IPS-20b (cell line): ENCODE measurements around the gene MVD.
"Not testable (repeated sequence)": the region's sequence is repeated elsewhere in the genome, so short reads cannot be mapped to it uniquely, and the experiment has no call there.

Source experiments
- H3K27ac ChIP-seq: one replicate; pipeline ENCODE4 v1.5.1; 2013; ENCODE audit warnings: low read length
- H3K27me3 ChIP-seq: 2 replicates; pipeline ENCODE4 v1.6.1; 2013; ENCODE audit warnings: mild to moderate bottlenecking, low read length, inconsistent platforms; ENCODE audit not compliant: insufficient read depth
- H3K36me3 ChIP-seq: 2 replicates; pipeline ENCODE4 v1.6.1; 2013; ENCODE audit warnings: low read depth, mild to moderate bottlenecking, inconsistent platforms, low read length, moderate library complexity; ENCODE audit not compliant: insufficient read depth
- H3K4me1 ChIP-seq: 2 replicates; pipeline ENCODE4 v1.6.1; 2013; ENCODE audit warnings: mild to moderate bottlenecking, control low read depth, inconsistent platforms, low read length, moderate library complexity; ENCODE audit not compliant: insufficient read depth
- H3K4me3 ChIP-seq: 2 replicates; pipeline ENCODE4 v1.5.1; 2013; ENCODE audit warnings: mild to moderate bottlenecking, low read length, inconsistent platforms
- H3K9ac ChIP-seq: 2 replicates; pipeline ENCODE4 v1.6.1; 2013; ENCODE audit warnings: low read depth, mild to moderate bottlenecking, inconsistent platforms, low read length, moderate library complexity
- H3K9me3 ChIP-seq: 2 replicates; pipeline ENCODE4 v1.6.1; 2013; ENCODE audit warnings: mild to moderate bottlenecking, low read depth, low read length, inconsistent platforms; ENCODE audit not compliant: insufficient read depth

The MVD gene

DNA sequence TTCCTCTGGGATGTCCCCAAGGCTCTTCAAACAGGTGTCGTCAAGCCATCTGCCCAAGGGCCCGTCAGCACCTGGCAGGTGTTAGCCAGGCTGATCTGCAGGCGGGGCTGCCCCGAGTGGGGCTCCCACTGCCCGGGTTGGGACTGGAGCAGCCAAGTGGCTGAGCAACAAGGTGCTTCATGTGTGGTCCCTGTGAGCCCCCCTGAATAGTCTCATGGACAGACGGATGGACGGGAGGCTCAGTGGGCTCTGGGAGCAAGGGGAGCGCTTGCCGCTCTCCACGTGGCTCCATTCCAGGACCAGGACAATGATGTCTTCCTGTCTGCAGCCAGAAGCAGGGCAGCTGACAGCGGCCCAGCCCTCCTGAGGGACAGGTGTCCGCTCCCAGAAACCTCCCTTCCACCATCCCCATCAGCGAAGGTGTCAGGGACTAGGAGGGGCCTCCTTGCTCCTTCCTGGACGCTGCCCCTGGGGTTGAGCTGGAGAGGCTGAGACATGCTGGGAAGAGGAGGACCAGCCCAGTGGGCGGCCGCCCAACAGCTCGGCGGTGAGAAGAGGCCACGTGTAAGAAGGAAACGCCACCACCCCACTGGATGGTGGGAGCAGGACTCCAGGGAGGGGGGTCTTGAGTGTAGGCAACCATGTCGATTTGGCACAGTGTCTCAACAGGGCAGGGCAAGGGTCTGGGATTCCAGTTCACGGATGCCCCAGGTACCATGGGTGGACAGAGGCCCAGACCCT is 13.8 kb upstream of the MVD start:
- Histone ChIP-seq H3K9me3 (no peaks in the 10 kb centered on the region), H3K36me3 (no peaks in the 10 kb centered on the region), H3K4me1 (peaks cover 2% of the 10 kb centered on the region; the same call in 1 of the 2 replicates), H3K27ac (no peak overlapping the region), H3K4me3 (no peak overlapping the region), H3K9ac (no peak overlapping the region), H3K27me3 (no peaks in the 10 kb centered on the region)

DNA sequence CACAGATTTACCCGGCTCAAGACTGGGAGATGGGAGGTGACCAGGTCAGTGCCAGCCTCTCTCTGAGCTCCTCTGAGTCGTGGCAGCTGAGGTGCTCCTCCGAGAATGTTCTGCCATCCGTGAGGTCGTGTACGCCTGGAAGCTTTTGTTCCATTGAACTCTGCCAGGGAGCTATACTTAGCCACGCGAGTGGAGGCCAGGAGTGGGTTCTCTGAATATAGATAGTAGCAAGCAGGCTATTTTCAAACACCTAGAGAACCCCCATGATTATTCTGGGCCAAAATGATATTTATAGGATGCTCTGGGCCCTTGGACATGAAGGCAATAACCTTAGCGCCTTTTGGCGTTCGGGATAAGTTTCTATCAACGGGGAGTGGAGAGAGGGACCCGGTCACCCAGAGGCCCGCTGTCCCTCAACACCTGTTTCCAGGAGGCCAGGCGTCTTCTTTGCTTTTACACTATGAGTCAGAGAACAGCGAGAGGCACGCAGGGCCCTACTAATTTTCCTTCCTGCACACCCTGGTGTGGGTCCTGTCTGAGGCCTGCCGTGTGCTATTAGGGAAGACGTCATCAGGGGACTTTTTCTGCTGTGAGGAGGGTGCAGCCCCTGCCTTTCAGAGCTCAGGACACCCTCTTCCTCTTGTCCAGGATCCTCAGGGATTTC is 11.0 kb upstream of the MVD start:
- Histone ChIP-seq H3K9me3 (no peaks in the 10 kb centered on the region), H3K4me1 (peaks cover 2% of the 10 kb centered on the region; the same call in 1 of the 2 replicates), H3K36me3 (no peaks in the 10 kb centered on the region), H3K4me3 (no peak overlapping the region), H3K27me3 (no peaks in the 10 kb centered on the region), H3K9ac (no peak overlapping the region), H3K27ac (no peak overlapping the region)

DNA sequence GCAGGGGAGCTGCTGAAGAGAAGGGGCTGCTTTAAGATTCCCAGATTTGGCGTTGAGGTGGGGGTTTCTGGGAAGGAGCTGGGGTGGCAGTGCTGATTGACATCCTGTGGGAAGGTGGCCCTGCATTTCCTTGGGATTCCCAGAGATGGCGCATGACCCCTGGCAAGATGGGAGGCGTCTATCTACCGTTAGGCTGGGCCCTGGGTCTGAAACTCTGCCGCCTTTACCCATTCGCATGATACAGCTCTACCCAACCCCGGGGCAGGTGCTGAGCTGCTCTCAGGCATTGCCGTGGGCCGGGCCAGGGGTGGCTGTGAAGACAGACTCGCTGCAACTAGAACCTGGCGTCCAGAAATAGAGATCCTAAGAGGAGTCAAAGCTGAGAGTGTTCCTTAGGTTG is 9.9 kb upstream of the MVD start:
- H3K9ac ChIP-seq, result peak overlapping the region; percentile 45; the same call in 1 of the 2 replicates
- H3K9me3 ChIP-seq, result no peaks in the 10 kb centered on the region
- H3K4me3 ChIP-seq, result no peak overlapping the region
- no peaks in the 10 kb centered on the region for H3K36me3 ChIP-seq
- H3K27me3 ChIP-seq, result no peaks in the 10 kb centered on the region
- H3K4me1 ChIP-seq, result peaks cover 2% of the 10 kb centered on the region; the same call in 1 of the 2 replicates
- no peak overlapping the region for H3K27ac ChIP-seq

DNA sequence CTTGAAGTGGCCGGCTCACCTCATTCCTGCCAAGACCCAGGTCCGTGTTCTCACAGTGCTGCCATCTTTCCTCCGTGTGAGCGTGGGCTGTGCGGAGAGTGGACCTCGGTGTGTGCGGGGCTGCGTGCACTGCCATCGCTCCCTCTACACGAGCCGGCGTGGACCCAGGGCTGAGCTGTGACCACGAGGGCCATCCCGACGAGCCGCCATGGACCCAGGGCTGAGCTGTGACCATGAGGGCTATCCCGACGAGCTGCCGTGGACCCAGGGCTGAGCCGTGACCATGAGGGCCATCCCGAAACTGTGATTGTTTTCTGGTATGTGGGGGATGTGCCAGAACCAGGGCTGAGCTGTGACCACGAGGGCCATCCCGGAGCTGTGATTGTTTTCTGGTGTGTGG is 8.9 kb upstream of the MVD start:
- H3K4me1 ChIP-seq, result peaks cover 2% of the 10 kb centered on the region; the same call in 1 of the 2 replicates
- H3K27me3 ChIP-seq, result no peaks in the 10 kb centered on the region
- no peaks in the 10 kb centered on the region for H3K9me3 ChIP-seq
- H3K4me3 ChIP-seq, result no peak overlapping the region
- H3K27ac ChIP-seq, result no peak overlapping the region
- H3K36me3 ChIP-seq, result no peaks in the 10 kb centered on the region
- H3K9ac ChIP-seq, result no peak overlapping the region

DNA sequence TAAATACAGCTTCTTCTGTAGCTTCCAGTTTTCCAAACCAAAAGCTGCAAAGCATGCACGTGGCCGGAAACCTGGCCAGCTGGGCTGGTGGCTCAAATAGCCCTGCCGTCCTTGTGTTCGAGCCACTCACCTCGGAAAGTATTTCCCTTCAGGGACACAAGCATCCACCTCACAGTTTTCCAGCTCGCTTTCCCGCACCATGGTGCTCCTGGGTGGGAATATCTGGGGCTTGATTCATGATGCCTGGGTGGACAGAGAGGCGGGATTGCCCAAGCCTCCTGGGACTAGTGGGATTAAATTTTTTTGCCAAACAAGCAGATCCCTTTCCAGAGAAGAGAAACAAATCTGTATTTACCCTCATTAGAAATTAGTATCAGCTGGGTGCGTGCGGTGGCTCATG is 7.1 kb upstream of the MVD start:
- H3K27me3 ChIP-seq, result no peaks in the 10 kb centered on the region
- no peaks in the 10 kb centered on the region for H3K9me3 ChIP-seq
- no peak overlapping the region for H3K27ac ChIP-seq
- H3K4me3 ChIP-seq, result no peak overlapping the region
- peaks cover 2% of the 10 kb centered on the region; the same call in 1 of the 2 replicates for H3K4me1 ChIP-seq
- H3K36me3 ChIP-seq, result no peaks in the 10 kb centered on the region
- no peak overlapping the region for H3K9ac ChIP-seq

DNA sequence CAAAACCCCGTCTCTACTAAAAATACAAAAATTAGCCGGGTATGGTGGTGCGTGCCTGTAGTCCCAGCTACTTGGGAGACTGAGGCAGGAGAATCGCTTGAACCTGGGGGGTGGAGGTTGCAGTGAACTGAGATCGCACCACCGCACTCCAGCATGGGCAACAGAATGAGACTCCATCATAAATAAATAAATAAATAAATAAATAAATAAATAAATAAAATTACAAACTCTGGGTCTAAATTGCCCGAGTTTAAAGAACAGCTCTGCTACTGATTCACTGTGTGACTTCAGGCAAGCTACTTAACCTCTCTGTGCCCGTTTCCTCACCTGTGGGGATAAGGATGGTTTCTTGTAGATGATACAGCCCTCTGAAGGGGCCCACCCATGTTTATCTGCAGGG is 6.6 kb upstream of the MVD start:
- H3K9me3 ChIP-seq, H3K4me3 ChIP-seq, H3K9ac ChIP-seq, H3K36me3 ChIP-seq, H3K27ac ChIP-seq, H3K27me3 ChIP-seq, H3K4me1 ChIP-seq: not testable (repeated sequence)

DNA sequence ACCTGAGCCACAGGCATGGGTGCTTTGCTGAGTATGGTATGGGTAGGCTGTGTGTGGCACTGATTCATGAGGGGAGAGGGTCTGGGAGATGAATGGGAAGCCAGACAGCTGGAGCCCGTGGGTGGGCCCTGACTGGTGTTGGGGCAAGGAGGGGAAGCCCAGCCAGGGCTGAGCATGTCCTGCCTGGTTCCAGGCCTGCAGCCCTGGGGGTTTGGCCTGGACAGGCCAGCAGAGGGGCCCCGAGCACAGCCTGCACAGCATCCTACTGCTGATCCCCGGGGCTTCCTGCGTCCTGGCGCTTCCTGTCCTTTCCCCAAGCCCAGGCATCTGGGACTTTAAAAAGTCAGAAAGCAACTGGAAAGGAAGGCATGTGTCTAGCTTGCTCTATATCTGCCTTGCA is 4.6 kb upstream of the MVD start:
- Histone ChIP-seq H3K4me3 (no peak overlapping the region), H3K27ac (no peak overlapping the region), H3K36me3 (no peaks in the 10 kb centered on the region), H3K27me3 (no peaks in the 10 kb centered on the region; the same call in 1 of the 2 replicates), H3K9ac (no peak overlapping the region), H3K9me3 (no peaks in the 10 kb centered on the region), H3K4me1 (no peaks in the 10 kb centered on the region; the same call in 1 of the 2 replicates)

DNA sequence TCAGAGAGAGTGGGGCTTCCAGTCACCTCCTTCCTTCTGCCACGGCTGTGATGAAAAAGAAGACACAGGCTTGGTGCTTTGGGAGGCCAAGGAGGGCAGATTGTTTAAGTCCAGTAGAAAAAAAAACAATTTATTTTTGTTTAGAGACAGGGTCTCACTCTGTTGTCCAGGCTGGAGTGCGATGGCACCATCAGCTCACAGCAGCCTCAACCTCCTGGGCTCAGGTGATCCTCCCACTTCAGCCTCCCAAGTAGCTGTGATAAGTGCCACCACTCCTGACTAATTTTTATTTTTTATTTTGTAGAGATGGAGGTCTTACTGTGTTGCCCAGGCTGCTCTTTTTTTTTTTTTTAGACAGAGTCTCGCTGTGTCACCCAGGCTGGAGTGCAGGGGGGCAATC is 2.7 kb upstream of the MVD start:
- H3K36me3 ChIP-seq, result no peaks in the 10 kb centered on the region
- H3K4me1 ChIP-seq, result peaks cover 6% of the 10 kb centered on the region; the same call in 1 of the 2 replicates
- no peak overlapping the region for H3K27ac ChIP-seq
- H3K27me3 ChIP-seq, result no peaks in the 10 kb centered on the region; the same call in 1 of the 2 replicates
- no peak overlapping the region for H3K9ac ChIP-seq
- H3K4me3 ChIP-seq, result no peak overlapping the region
- H3K9me3 ChIP-seq, result no peaks in the 10 kb centered on the region

DNA sequence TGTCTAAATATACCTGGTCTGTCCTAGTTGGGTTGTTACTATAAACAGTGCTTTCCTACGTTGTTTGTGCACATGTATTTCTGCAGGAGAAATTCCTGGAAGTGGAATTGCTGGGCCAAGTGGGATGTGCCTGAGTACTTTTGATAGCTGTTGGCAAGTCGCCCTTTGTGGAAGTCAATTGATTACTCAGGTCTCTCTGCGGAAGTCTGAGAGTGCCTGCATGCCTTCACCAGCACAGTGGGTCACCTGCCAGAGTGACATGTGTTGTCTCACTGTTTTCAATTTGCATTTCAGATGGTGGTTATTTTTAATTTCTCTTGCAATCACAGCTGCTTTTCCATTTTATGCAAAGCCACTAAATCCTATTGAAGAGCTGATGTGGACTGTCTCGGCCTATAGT is 2.3 kb upstream of the MVD start:
- Histone ChIP-seq H3K4me3 (no peak overlapping the region), H3K27ac (no peak overlapping the region), H3K36me3 (no peaks in the 10 kb centered on the region), H3K4me1 (peaks cover 6% of the 10 kb centered on the region; the same call in 1 of the 2 replicates), H3K9ac (no peak overlapping the region), H3K27me3 (no peaks in the 10 kb centered on the region; the same call in 1 of the 2 replicates), H3K9me3 (no peaks in the 10 kb centered on the region)

DNA sequence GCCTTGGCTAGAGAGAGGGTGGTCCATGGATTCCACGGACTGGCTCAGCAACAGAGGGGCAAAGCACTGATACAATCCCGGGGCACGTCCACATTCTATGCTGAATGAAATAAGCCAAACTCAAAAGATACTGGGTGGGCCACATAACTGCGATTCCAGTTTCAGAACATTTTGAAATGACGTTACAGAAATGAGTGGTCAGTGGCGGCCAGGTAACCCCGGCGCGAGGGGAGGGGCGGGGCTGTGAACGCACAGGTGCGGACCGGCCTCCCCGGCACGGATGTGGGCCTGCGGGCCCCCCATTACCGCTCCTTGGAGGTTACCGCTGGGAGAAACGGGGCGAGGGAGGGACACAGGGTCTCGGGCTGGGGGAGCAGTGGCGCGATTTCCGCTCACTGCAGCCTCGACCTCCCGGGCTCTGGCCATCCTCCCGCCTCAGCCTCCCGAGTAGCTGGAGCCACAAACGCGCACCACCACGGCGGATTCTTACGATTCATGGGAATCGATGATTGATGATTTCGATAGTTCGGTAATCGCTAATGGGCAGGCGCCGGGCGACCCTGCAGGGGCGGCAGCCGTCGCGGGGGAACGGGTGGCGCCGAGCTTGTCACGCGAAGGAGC is 559 bp downstream of the MVD start:
- Histone ChIP-seq H3K9me3 (no peaks in the 10 kb centered on the region), H3K9ac (peak overlapping the region; percentile 77; the same call in 1 of the 2 replicates), H3K27ac (no peak overlapping the region), H3K36me3 (peaks cover 8% of the 10 kb centered on the region; the same call in 1 of the 2 replicates), H3K4me3 (peak overlapping the region; percentile 94), H3K27me3 (no peaks in the 10 kb centered on the region; the same call in 1 of the 2 replicates), H3K4me1 (peaks cover 6% of the 10 kb centered on the region; the same call in 1 of the 2 replicates)

DNA sequence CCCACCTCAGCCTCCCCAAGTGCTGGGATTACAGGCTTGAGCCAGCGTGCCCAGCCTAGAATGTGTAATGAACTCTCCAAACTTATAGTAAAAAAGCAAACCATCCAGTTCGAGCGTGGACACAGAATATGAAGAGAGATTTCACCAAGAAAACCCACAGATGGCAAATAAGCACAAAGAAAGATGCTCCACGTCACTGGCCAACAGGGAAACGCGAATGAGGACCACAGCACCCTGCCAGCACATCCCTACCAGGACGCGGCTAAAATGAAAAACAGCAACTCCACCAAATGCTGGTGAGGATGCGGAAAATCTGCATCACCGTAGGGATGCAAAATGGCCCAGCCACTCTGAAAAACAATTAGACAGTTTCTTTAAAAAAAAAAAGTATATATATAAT is 1.4 kb downstream of the MVD start:
- Histone ChIP-seq H3K9ac (no peak overlapping the region), H3K36me3 (peaks cover 17% of the 10 kb centered on the region; the same call in 1 of the 2 replicates), H3K4me3 (peak overlapping the region; percentile 48; the same call in 1 of the 2 replicates), H3K27ac (no peak overlapping the region), H3K27me3 (no peaks in the 10 kb centered on the region; the same call in 1 of the 2 replicates), H3K4me1 (peaks cover 6% of the 10 kb centered on the region; the same call in 1 of the 2 replicates), H3K9me3 (no peaks in the 10 kb centered on the region)
